AG04450 (cell line): ENCODE measurements around the gene GOLGA6A. TPM values are rescaled to one million over a fixed set of nuclear protein-coding genes. Genes with fewer than 3 reads are reported as not detected.

Source experiments
- CTCF ChIA-PET: fragments of 300-600, 350-600 bp; formaldehyde crosslinking; extraction: SDS; loops from one replicate; lab custom pipeline; 2022; ENCODE audit warnings: antibody characterized with exemption, inconsistent platforms; lab: Charles Lee
- POLR2A ChIA-PET: fragments of 350-600 bp; formaldehyde crosslinking; extraction: SDS; loops from one replicate; lab custom pipeline; 2021; ENCODE audit warnings: antibody characterized with exemption, inconsistent platforms; lab: Yijun Ruan, JAX
- DNase-seq: peaks from one replicate; pipeline ENCODE4 v3.0.0-alpha.2; 2011; ENCODE audit warnings: low read depth, low spot score
- H3K27ac ChIP-seq: one replicate; pipeline ENCODE4 v1.5.1; 2012; ENCODE audit warnings: low read depth, low read length, control low read depth
- H3K27me3 ChIP-seq: one replicate; pipeline ENCODE4 v1.6.0; 2012; ENCODE audit warnings: low read length; ENCODE audit not compliant: control insufficient read depth, insufficient read depth
- H3K4me3 ChIP-seq: 2 replicates; pipeline ENCODE4 v1.5.1; 2011; ENCODE audit warnings: mild to moderate bottlenecking, low read depth, low read length, control low read depth
- H3K9me3 ChIP-seq: 2 replicates; pipeline ENCODE4 v1.5.1; 2012; ENCODE audit warnings: low read length; ENCODE audit not compliant: control insufficient read depth, insufficient read depth
- polyA plus RNA-seq: library from polyadenylated mRNA; depleted of rRNA; stranded (reverse); fragments of >200 nt; gene quantifications from 2 replicates; pipeline ENCODE4 v1.2.3, GENCODE V29; 2011
- TF ChIP-seq, protein P1 (sequence below): IDR thresholded peaks from 2 replicates; pipeline ENCODE4 v1.5.1; 2011; ENCODE audit warnings: low read depth, low read length, control low read depth, inconsistent platforms

GOLGA6A gene
- polyA plus RNA-seq, 1 experiment: not detected

DNA sequence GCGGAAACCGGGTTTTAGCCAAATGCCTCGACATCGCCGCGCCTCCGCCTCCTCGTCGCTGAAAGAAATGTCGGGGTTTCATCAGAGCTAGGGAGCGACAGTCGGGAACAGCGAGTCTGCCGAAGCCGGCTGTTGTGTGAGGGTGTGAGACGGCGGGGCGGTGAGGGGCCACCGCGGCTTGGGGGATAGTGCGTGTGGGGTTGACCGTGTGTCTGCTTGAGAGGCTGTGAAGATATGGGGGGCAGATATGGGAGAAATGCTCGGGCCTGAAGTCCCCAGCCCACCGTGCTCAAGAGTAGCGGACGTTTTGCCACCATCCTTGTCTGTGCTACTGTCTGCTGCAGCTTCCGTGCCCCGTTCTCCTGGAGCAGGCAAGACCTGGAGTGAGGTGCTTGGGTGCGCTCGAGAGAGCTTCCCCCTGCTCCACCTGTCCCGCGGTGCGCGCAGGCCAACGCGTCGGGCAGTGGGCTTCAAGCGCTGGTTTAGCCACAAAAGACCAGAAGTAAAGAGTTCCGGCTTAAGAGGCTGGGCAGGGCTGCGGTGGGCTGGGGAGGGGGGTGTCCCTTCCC is 47.3 kb upstream of the GOLGA6A start:
- H3K4me3 ChIP-seq: no peak overlapping the region
- peaks cover 87% of the 10 kb centered on the region for H3K27me3 ChIP-seq
- ChIA-PET POLR2A (no interaction called here), CTCF (interaction anchor here (0.6 to 3.7 kb wide), 4 partner anchors 157 to 192 kb away, joined by 4 to 58 read pairs (median 32); no protein-coding TSS in a partner anchor)
- TF ChIP-seq, protein P1, sequence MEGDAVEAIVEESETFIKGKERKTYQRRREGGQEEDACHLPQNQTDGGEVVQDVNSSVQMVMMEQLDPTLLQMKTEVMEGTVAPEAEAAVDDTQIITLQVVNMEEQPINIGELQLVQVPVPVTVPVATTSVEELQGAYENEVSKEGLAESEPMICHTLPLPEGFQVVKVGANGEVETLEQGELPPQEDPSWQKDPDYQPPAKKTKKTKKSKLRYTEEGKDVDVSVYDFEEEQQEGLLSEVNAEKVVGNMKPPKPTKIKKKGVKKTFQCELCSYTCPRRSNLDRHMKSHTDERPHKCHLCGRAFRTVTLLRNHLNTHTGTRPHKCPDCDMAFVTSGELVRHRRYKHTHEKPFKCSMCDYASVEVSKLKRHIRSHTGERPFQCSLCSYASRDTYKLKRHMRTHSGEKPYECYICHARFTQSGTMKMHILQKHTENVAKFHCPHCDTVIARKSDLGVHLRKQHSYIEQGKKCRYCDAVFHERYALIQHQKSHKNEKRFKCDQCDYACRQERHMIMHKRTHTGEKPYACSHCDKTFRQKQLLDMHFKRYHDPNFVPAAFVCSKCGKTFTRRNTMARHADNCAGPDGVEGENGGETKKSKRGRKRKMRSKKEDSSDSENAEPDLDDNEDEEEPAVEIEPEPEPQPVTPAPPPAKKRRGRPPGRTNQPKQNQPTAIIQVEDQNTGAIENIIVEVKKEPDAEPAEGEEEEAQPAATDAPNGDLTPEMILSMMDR: no peak
- H3K9me3 ChIP-seq: peaks cover 21% of the 10 kb centered on the region
- no peak for DNase-seq
- H3K27ac ChIP-seq: no peak overlapping the region

- H3K4me3 ChIP-seq: no peak overlapping the region
- H3K27me3 ChIP-seq: peaks cover 88% of the 10 kb centered on the region
- no peak overlapping the region for H3K27ac ChIP-seq
- no peak for DNase-seq
- POLR2A ChIA-PET: interaction anchor here (0.6 kb wide), 1 partner anchor 92 kb away, joined by 10 read pairs; no protein-coding TSS in a partner anchor
- TF ChIP-seq, protein P1: no peak
- peaks cover 16% of the 10 kb centered on the region for H3K9me3 ChIP-seq
- CTCF ChIA-PET: interaction anchor here (0.6 to 4.6 kb wide), 7 partner anchors 18 to 193 kb away, joined by 3 to 58 read pairs (median 9); no protein-coding TSS in a partner anchor
These were observed 46.6 kb upstream of the GOLGA6A start for GRCh38 chr15:74128785-74129585.

GRCh38 chr15:74127954-74128784 is 45.8 kb upstream of the GOLGA6A start:
- peak overlapping the region; percentile 41 for H3K4me3 ChIP-seq
- DNase-seq: no peak
- ChIA-PET CTCF (interaction anchor here (0.6 to 4.6 kb wide), 21 partner anchors 19 to 1885 kb away, joined by 3 to 58 read pairs (median 4); no protein-coding TSS in a partner anchor), POLR2A (interaction anchor here (0.6 to 0.7 kb wide), 2 partner anchors 93 to 555 kb away, joined by 5 to 10 read pairs; no protein-coding TSS in a partner anchor)
- H3K27me3 ChIP-seq: peaks cover 87% of the 10 kb centered on the region
- H3K9me3 ChIP-seq: peaks cover 7% of the 10 kb centered on the region
- TF ChIP-seq, protein P1: no peak
- H3K27ac ChIP-seq: no peak overlapping the region

DNA sequence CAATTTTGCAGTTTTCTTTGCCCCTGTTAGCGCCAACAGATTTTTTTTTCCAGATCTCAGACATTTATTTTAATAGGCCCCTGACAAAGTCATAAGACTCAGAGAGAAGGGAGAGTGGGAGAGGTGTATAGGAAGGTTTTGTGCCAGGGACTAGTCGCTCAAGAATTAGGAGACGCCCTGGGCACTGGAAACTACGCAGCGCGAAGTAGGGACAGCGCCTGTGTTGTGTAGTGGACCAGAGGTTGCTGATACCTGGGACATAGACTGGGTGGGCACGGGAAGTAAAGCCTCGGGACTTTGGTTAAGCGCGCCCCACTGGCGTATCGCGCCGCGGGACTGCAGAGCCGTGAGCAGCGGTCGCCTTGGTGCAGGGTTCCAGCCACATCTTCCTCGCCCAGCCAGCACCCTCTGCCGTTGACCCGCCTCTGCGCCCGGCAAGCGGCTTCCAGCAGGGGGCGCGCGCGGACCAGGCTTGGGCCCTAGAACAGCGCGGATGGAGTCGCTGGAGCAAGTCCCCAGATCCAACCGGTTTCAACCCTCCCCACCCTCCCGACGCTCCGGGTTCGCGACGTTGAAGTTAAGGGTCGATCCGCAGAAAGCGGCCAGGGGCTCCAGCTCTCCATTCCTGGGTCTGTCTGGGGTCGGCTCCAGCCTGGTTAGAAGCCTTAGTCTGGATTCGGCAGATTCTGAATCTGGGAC is 45.1 kb upstream of the GOLGA6A start:
- Histone ChIP-seq H3K27ac (no peak overlapping the region), H3K27me3 (peaks cover 87% of the 10 kb centered on the region), H3K9me3 (no peaks in the 10 kb centered on the region; the same call in 1 of the 2 replicates), H3K4me3 (peak overlapping the region; percentile 41)
- ChIA-PET POLR2A (interaction anchor here (0.7 kb wide), 1 partner anchor 554 kb away, joined by 5 read pairs; no protein-coding TSS in a partner anchor), CTCF (interaction anchor here (0.6 to 4.6 kb wide), 25 partner anchors 20 to 1885 kb away, joined by 3 to 58 read pairs (median 4); no protein-coding TSS in a partner anchor)
- DNase-seq: peak; percentile 55
- TF ChIP-seq, protein P1: peak; percentile 95
